ENCODE data around the gene ADD2.

DNA sequence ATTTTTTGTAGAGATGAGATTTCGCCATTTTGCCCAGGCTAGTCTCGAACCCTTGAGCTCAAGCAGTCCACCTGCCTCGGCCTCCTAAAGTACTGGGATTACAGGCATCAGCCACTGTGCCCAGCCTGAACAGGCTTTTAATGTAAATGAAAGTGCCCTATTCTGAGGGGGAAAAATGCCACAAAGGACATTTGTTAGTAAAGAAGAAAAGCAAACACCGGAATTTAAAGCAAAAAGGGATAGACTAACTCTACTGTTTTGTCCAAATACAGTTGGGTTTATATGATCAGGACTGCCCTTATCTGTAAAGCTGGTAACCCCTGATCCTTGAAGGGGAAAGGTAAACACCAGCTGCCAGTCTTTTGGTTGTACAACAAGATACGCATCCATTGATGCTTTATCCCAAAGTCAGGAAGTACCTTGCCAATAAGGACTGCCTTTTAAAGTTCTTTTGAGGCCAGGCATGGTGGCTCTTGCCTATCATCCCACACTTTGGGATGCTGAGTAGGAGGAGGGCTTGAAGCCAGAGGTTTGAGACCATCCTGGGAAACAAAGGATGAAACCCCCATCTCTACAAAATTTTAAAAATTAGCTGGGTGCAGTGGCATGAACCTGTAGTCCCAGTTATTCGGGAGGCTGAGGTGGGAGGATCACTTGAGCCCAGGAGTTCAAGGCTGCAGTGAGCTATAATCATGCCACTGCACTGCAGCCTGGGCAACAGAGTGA lies 39.3 kb upstream of the ADD2 start:
- TF ChIP-seq, protein P1, sequence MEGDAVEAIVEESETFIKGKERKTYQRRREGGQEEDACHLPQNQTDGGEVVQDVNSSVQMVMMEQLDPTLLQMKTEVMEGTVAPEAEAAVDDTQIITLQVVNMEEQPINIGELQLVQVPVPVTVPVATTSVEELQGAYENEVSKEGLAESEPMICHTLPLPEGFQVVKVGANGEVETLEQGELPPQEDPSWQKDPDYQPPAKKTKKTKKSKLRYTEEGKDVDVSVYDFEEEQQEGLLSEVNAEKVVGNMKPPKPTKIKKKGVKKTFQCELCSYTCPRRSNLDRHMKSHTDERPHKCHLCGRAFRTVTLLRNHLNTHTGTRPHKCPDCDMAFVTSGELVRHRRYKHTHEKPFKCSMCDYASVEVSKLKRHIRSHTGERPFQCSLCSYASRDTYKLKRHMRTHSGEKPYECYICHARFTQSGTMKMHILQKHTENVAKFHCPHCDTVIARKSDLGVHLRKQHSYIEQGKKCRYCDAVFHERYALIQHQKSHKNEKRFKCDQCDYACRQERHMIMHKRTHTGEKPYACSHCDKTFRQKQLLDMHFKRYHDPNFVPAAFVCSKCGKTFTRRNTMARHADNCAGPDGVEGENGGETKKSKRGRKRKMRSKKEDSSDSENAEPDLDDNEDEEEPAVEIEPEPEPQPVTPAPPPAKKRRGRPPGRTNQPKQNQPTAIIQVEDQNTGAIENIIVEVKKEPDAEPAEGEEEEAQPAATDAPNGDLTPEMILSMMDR (conservative IDR thresholded peaks at IDR 0.05; ENCODE audit: low read depth, low read length) = no peak
- no peak for TF ChIP-seq EZH2 (IDR thresholded peaks at IDR 0.05; ENCODE audit: borderline replicate concordance, low read depth, low read length, poor library complexity, severe bottlenecking)
